AG04450 (cell line): ENCODE data around the gene WDR11. TPM values are rescaled to one million over a fixed set of nuclear protein-coding genes. Genes with fewer than 3 reads are reported as not detected.

Source experiments
- CTCF ChIA-PET: fragments of 300-600, 350-600 bp; formaldehyde crosslinking; extraction: SDS; loops from one replicate; lab custom pipeline; 2022; ENCODE audit warnings: antibody characterized with exemption, inconsistent platforms; lab: Charles Lee
- POLR2A ChIA-PET: fragments of 350-600 bp; formaldehyde crosslinking; extraction: SDS; loops from one replicate; lab custom pipeline; 2021; ENCODE audit warnings: antibody characterized with exemption, inconsistent platforms; lab: Yijun Ruan, JAX
- DNase-seq: peaks from one replicate; pipeline ENCODE4 v3.0.0-alpha.2; 2011; ENCODE audit warnings: low read depth, low spot score
- H3K27ac ChIP-seq: one replicate; pipeline ENCODE4 v1.5.1; 2012; ENCODE audit warnings: low read depth, low read length, control low read depth
- H3K27me3 ChIP-seq: one replicate; pipeline ENCODE4 v1.6.0; 2012; ENCODE audit warnings: low read length; ENCODE audit not compliant: control insufficient read depth, insufficient read depth
- H3K4me3 ChIP-seq: 2 replicates; pipeline ENCODE4 v1.5.1; 2011; ENCODE audit warnings: mild to moderate bottlenecking, low read depth, low read length, control low read depth
- H3K9me3 ChIP-seq: 2 replicates; pipeline ENCODE4 v1.5.1; 2012; ENCODE audit warnings: low read length; ENCODE audit not compliant: control insufficient read depth, insufficient read depth
- CTCF ChIP-seq: IDR thresholded peaks from 2 replicates; pipeline ENCODE4 v1.5.1; 2011; ENCODE audit warnings: low read depth, low read length, control low read depth, inconsistent platforms
- polyA plus RNA-seq: library from polyadenylated mRNA; depleted of rRNA; stranded (reverse); fragments of >200 nt; gene quantifications from 2 replicates; pipeline ENCODE4 v1.2.3, GENCODE V29; 2011

Gene WDR11
- polyA plus RNA-seq, 1 experiment: 86.3 TPM

- TF ChIP-seq CTCF: no peak
- Histone ChIP-seq H3K9me3 (no peaks in the 10 kb centered on the region), H3K27me3 (no peaks in the 10 kb centered on the region), H3K4me3 (no peak overlapping the region), H3K27ac (no peak overlapping the region)
- ChIA-PET POLR2A (no interaction called here), CTCF (no interaction called here)
- no peak for DNase-seq
Observed at GRCh38 chr10:120805014-120805812, 45.9 kb upstream of the WDR11 start.

GRCh38 chr10:120806081-120806480 lies 45.1 kb upstream of the WDR11 start:
- Histone ChIP-seq H3K27ac (no peak overlapping the region), H3K4me3 (no peak overlapping the region), H3K9me3 (no peaks in the 10 kb centered on the region), H3K27me3 (no peaks in the 10 kb centered on the region)
- no peak for DNase-seq
- ChIA-PET POLR2A (no interaction called here), CTCF (no interaction called here)
- TF ChIP-seq CTCF: no peak

- H3K9me3 ChIP-seq: no peaks in the 10 kb centered on the region
- POLR2A ChIA-PET: no interaction called here
- TF ChIP-seq CTCF: no peak
- CTCF ChIA-PET: no interaction called here
- no peak overlapping the region for H3K4me3 ChIP-seq
- H3K27ac ChIP-seq: no peak overlapping the region
- H3K27me3 ChIP-seq: no peaks in the 10 kb centered on the region
- no peak for DNase-seq
Observed at GRCh38 chr10:120810298-120810697, 40.9 kb upstream of the WDR11 start.

GRCh38 chr10:120813085-120813484 lies 38.1 kb upstream of the WDR11 start:
- Histone ChIP-seq H3K9me3 (no peaks in the 10 kb centered on the region), H3K27ac (no peak overlapping the region), H3K4me3 (no peak overlapping the region), H3K27me3 (no peaks in the 10 kb centered on the region)
- no peak for TF ChIP-seq CTCF
- POLR2A ChIA-PET: no interaction called here
- CTCF ChIA-PET: no interaction called here
- DNase-seq: no peak

- no peak for TF ChIP-seq CTCF
- Histone ChIP-seq H3K27me3 (no peaks in the 10 kb centered on the region), H3K4me3 (no peak overlapping the region), H3K9me3 (no peaks in the 10 kb centered on the region), H3K27ac (no peak overlapping the region)
- CTCF ChIA-PET: no interaction called here
- DNase-seq: no peak
- POLR2A ChIA-PET: no interaction called here
Observed at GRCh38 chr10:120818301-120818700, 32.9 kb upstream of the WDR11 start.
